AG08395 (cell line): Measurements from ENCODE around the gene MKI67.
A peak's percentile ranks its signal among the peaks of the same experiment; 100 is the strongest.

Source experiments
- DNase-seq: peaks from one replicate; pipeline ENCODE4 v3.0.0; 2012; ENCODE audit warnings: mixed read lengths, low spot score

The MKI67 gene

GRCh38 chr10:128084364-128084763 lies 41.9 kb downstream of the MKI67 start:
- no peak for DNase-seq

GRCh38 chr10:128083191-128083895 lies 42.9 kb downstream of the MKI67 start:
- no peak for DNase-seq

- no peak for DNase-seq
These were observed 44.5 kb downstream of the MKI67 start for GRCh38 chr10:128081720-128082119.

GRCh38 chr10:128081222-128081621 lies 45.0 kb downstream of the MKI67 start:
- DNase-seq, result no peak

DNA sequence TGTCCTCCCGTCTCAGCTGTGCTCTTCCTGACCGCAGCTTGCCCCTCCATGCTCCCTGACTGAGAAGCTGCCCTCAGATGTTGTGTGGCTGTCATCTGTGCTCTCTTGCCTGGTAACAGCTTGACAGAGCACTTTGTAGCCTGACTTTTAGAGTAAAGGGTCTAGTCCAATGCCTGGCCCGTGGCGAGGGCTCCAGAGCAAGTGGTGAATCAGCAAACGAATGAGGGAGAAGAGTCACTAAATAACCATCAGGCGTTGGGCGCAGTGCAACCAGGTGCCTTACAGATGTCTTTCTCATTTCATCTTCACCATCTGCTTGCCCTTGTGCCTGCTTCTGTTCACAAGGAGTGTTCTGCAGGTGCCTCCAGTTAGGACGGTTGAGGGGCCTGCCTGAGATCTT lies 45.6 kb downstream of the MKI67 start:
- DNase-seq, result no peak

GRCh38 chr10:128080231-128080630 lies 46.0 kb downstream of the MKI67 start:
- DNase-seq, result no peak

- DNase-seq, result peak; percentile 83
These were observed 47.9 kb downstream of the MKI67 start for GRCh38 chr10:128078136-128078969.

DNA sequence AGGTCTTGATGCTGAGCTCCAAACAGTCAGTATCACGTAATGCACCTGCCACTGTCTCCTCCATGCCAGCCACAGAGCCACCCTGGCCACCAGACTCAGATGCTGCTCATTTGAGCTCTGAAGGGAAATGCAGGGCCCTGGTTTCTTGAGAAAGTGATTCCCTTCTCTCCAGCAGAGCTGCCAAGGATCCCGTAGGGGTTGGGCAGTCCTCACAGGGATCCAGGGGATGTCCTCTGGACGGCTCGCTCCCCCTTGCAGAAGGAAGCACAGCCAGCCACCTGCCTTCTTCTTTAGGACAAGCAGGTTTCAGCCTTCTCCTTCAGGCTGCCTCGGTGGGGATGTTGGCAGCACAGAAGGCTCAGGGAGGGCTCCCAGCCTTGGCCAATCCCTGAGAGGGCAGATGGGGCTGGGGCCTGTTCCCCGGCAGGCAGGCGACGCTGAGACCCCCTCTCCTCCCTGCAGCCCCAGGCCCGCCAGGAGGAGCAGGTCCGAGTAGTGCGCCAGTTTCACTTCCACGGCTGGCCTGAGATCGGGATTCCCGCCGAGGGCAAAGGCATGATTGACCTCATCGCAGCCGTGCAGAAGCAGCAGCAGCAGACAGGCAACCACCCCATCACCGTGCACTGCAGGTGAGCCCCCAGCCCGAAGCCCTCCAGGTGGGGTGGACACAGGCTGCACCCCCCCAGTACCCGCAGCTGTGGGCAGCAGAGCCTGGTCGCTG lies 48.9 kb downstream of the MKI67 start:
- no peak for DNase-seq

GRCh38 chr10:128074589-128074988 lies 51.6 kb downstream of the MKI67 start:
- no peak for DNase-seq

- DNase-seq, result no peak
These were observed 52.3 kb downstream of the MKI67 start for GRCh38 chr10:128073890-128074289.

GRCh38 chr10:128072941-128073645 lies 53.1 kb downstream of the MKI67 start:
- no peak for DNase-seq

DNA sequence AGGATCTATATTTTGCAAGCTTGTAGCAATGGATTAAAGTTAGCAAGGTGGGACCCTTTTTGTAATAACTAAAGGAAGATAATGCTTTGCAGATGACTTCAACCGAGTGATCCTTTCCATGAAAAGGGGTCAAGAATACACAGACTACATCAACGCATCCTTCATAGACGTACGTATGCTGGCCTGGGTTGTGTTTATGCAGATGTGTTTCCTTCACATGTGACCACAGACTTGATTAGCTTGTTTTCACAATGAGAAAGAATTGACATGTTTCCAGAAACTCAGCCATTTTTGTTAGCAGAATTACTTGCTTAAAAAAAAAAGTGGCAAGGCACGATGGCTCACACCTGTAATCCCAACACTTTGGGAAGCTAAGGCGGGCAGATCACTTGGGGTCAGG lies 54.2 kb downstream of the MKI67 start:
- no peak for DNase-seq

- DNase-seq, result no peak
These were observed 54.8 kb downstream of the MKI67 start for GRCh38 chr10:128071417-128071782.

GRCh38 chr10:128070721-128071416 lies 55.4 kb downstream of the MKI67 start:
- DNase-seq, result no peak

- no peak for DNase-seq
These were observed 56.1 kb downstream of the MKI67 start for GRCh38 chr10:128070161-128070560.

DNA sequence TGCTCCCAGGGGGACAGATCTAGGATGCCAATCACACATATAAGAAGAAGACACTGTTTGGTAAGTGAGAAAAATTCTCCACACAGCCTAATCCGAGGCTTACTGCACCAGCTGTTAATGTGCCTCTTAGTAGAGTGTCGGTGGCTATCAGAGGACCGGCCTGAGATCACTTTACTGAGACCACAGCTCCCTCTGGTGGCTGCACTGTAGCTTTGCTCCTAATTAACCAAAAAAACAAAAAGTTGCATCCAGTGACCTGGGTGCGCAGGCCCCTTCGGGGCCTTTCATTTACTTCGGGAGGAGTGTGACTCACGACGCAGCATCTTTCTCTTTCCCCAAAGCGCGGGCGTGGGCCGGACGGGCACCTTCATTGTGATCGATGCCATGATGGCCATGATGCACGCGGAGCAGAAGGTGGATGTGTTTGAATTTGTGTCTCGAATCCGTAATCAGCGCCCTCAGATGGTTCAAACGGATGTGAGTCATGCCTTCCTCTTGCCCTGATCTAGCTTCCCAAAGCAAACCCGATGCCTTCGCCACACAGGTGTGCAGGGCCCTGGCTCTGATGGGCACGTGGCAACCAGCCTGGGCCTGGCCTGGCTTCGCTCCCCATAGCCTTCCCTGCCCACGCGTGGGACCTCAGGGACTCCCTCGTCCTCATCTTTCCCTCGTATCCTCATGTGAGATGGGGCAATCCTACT lies 56.7 kb downstream of the MKI67 start:
- DNase-seq, result peak; percentile 78

DNA sequence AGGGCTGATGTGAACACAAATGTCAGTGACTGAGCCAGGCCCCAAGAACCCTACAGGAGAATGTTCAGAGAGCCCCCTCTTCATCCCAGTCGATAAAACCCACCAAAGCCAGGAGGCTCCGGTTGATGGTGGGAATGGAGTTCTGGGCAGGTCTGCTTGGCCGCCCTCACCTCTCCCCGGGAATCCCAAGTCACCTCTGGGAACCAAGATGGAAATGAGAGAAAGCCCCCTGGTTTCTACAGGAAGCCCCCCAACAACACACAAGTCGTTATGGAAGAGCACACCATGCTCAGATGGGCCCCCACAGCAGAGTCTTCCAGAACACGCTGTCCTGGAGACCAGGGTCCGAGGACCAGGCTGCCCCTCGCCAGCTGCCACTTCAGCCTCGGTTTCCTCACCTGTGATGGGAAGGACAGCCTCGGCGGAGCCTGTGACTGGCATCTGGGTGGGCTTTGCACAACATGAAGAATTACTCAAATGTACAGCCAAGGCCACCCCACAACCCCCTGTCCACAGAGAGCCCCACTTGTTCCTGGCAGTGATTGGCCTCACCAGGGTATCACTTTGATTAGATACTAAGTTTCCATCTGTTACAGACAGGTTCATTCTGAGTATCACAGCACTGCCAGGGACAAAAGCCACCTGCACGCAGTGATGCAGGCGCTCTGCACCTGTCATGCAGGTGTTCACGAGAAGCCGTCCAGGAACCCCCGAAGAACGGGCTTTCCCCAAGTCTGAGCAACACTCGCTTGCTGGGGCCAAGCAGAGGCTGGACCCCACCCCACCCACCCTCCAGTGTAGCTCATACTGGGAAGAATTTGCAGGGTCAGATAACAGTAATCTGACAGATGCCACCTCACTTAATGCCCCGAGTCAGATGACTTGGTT lies 57.6 kb downstream of the MKI67 start:
- DNase-seq, result no peak

DNA sequence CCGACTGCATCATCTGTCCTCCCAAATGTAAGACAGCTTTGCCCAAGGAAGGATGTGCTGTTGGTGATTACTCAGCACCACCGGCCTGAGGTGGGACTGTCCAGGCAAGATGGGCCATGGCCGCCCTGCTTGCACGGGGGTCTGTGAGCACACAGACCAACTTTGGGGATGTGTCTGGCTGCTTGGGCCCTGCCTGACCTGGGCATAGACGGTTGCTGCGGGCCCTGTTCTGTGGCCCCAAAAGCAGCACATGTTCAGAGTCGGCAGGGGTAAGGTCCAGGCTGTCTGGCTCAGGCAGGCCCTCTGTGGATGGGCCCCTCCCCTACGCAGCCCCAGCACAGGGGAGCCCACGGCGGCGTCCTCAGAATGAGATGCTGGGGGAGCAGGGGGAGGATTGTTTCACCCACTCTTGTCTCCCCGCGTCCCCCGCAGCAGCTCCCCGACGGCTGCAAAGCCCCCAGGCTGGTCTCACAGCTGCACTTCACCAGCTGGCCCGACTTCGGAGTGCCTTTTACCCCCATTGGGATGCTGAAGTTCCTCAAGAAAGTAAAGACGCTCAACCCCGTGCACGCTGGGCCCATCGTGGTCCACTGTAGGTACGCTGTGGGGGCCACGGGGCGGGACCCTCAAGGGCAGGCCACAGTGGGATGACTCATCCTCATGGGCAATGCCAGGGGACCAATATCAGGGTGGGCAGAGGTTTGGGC lies 58.4 kb downstream of the MKI67 start:
- no peak for DNase-seq

DNA sequence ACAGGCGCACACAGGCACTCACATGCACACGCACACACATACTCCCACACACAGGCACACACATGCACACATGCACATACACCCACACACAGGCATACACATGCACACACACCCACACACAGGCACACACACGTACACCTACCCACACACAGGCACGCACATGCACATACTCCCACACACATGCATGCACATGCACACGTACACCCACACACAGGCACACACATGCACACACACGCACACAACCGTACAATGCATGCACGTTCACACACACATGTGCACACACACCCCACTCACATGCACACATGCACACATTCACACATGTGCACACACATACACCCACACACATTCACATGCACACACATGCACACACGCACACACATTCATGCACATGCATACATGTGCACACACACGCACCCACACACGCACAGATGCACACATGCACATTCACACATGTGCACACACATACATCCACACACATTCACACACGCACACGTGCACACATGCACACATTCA lies 59.3 kb downstream of the MKI67 start:
- no peak for DNase-seq
